GM12878 (cell line): Measurements from ENCODE around the gene FBN3. TPM values are rescaled to one million over a fixed set of nuclear protein-coding genes. Genes with fewer than 3 reads are reported as not detected.

ENCODE experiments used
- ATAC-seq: fragments of 200-7000 bp; cut with Tn5 transposase; 3 replicates; pipeline ENCODE4 v1.9.1; 2020; ENCODE audit warnings: mild to moderate bottlenecking, moderate library complexity
- BruUV-seq: library from RNA; stranded (reverse); fragments of 400-500 nt; replicated peaks from 2 replicates; lab custom pipeline; 2021; lab: Mats Ljungman, UMichigan
- CTCF ChIA-PET: fragments of 300-600 bp; sonication (Branson Sonifier 250); formaldehyde crosslinking; extraction: SDS; loops from one replicate; lab custom pipeline; 2021; ENCODE audit warnings: inconsistent platforms; lab: Yijun Ruan, JAX
- POLR2A ChIA-PET: fragments of 350-600 bp; formaldehyde crosslinking; extraction: SDS; loops from one replicate; lab custom pipeline; 2021; ENCODE audit warnings: inconsistent platforms; lab: Charles Lee
- RAD21 ChIA-PET: fragments of 300-600 bp; sonication (Branson Sonifier 250); formaldehyde crosslinking; loops from one replicate; lab custom pipeline; 2023; ENCODE audit warnings: antibody characterized with exemption; ENCODE audit not compliant: unreplicated experiment; lab: Charles Lee
- SMC1A ChIA-PET: fragments of 300-600 bp; sonication (Branson Sonifier 250); formaldehyde crosslinking; loops from one replicate; lab custom pipeline; 2023; ENCODE audit not compliant: unreplicated experiment, uncharacterized antibody; lab: Charles Lee
- DNase-seq: peaks from one replicate; pipeline ENCODE4 v3.0.0-alpha.2; 2011; ENCODE audit warnings: low read depth, low spot score
- FAIRE-seq: peaks from 3 replicates; lab custom pipeline; 2011; peaks lifted over from hg19 to GRCh38; lab: Jason Lieb, UNC
- H2AFZ ChIP-seq: 2 replicates; pipeline ENCODE4 v1.6.0; 2011; ENCODE audit warnings: low read depth, low read length, control low read depth; ENCODE audit not compliant: control insufficient read depth
- H3K27ac ChIP-seq: 2 replicates; pipeline ENCODE4 v1.5.1; 2011; ENCODE audit warnings: control low read depth; ENCODE audit not compliant: control insufficient read depth, insufficient read depth
- H3K27me3 ChIP-seq, 2 experiments: replicated peaks in 1 of 2; 2 replicates each; pipeline versions ENCODE4 v1.6.0 to v1.6.1; 2011; ENCODE audit warnings: low read length in 1 of 2; ENCODE audit not compliant: control insufficient read depth in 2 of 2, insufficient read depth in 2 of 2
- H3K36me3 ChIP-seq, 2 experiments: 2 replicates each; pipeline ENCODE4 v1.5.1; 2011; ENCODE audit warnings: low read length in 1 of 2; ENCODE audit not compliant: control insufficient read depth in 2 of 2, insufficient read depth in 2 of 2
- H3K4me1 ChIP-seq: 2 replicates; pipeline ENCODE4 v1.6.1; 2011; ENCODE audit warnings: mild to moderate bottlenecking, low read length, moderate library complexity, mixed read lengths; ENCODE audit not compliant: control insufficient read depth, insufficient read depth
- H3K4me2 ChIP-seq: 2 replicates; pipeline ENCODE4 v1.6.0; 2011; ENCODE audit warnings: control low read depth; ENCODE audit not compliant: control insufficient read depth, insufficient read depth
- H3K4me3 ChIP-seq: fragments of 200-600 bp; sonication (generic); 2 replicates; pipeline ENCODE4 v1.5.1; 2016
- H3K79me2 ChIP-seq: 2 replicates; pipeline ENCODE4 v1.6.0; 2011; ENCODE audit warnings: low read length; ENCODE audit not compliant: control insufficient read depth, insufficient read depth
- H3K9ac ChIP-seq: 2 replicates; pipeline ENCODE4 v1.8.0; 2011; ENCODE audit warnings: low read length, control low read depth, mixed read lengths; ENCODE audit not compliant: control insufficient read depth, insufficient read depth
- H3K9me3 ChIP-seq: replicated peaks from 3 replicates; pipeline ENCODE4 v1.5.1; 2011; ENCODE audit warnings: mild to moderate bottlenecking, low read length; ENCODE audit not compliant: control insufficient read depth, insufficient read depth
- H4K20me1 ChIP-seq: 2 replicates; pipeline ENCODE4 v1.6.0; 2011; ENCODE audit not compliant: control insufficient read depth, insufficient read depth
- BACH1 ChIP-seq: fragments of 450-650 bp; IDR thresholded peaks from 2 replicates; pipeline ENCODE4 v1.6.1; 2017; ENCODE audit warnings: mild to moderate bottlenecking, borderline replicate concordance
- NR2C2 ChIP-seq: IDR thresholded peaks from 2 replicates; pipeline ENCODE4 v1.6.1; 2011; ENCODE audit warnings: borderline replicate concordance, low read depth; ENCODE audit not compliant: control insufficient read depth, insufficient read length
- RAD51 ChIP-seq: fragments of 450-650 bp; IDR thresholded peaks from 2 replicates; pipeline ENCODE4 v1.6.1; 2016; ENCODE audit warnings: moderate library complexity, mild to moderate bottlenecking, inconsistent platforms
- RFX5 ChIP-seq: IDR thresholded peaks from 2 replicates; pipeline ENCODE4 v1.6.1; 2011; ENCODE audit warnings: low read depth, low read length, improper control_type of control experiment
- SUZ12 ChIP-seq: fragments of 200-600 bp; sonication (generic); IDR thresholded peaks from one replicate; pipeline ENCODE4 v1.6.1; 2018; ENCODE audit warnings: antibody characterized with exemption, mild to moderate bottlenecking; ENCODE audit not compliant: unreplicated experiment
- TAF1 ChIP-seq: IDR thresholded peaks from 2 replicates; pipeline ENCODE4 v1.6.1; 2011; ENCODE audit warnings: mild to moderate bottlenecking, low read depth, low read length, borderline replicate concordance
- TCF3 ChIP-seq: IDR thresholded peaks from 2 replicates; pipeline ENCODE4 v1.6.1; 2012; ENCODE audit warnings: low read depth, mild to moderate bottlenecking, low read length, borderline replicate concordance; ENCODE audit not compliant: insufficient read depth
- WGBS: methylation state at CpG from one replicate; pipeline ENCODE4 v1.1.6; 2016; ENCODE audit warnings: low lambda C conversion rate; ENCODE audit not compliant: insufficient replicate concordance, insufficient coverage; ENCODE audit errors: missing lambda C conversion rate; 5-methylcytosine and 5-hydroxymethylcytosine counted together
- in situ Hi-C: fragments of 300-500 bp; cut with MboI; formaldehyde crosslinking; loops from 9 replicates; pipeline ENCODE4 v1.14.3; 2018; ENCODE audit warnings: mixed read lengths
- intact Hi-C: fragments of 100-400 bp; cut with micrococcal nuclease; formaldehyde crosslinking; loops from one replicate; pipeline ENCODE4 v1.14.2; 2022; ENCODE audit not compliant: unreplicated experiment
- polyA plus RNA-seq, 11 experiments: library from polyadenylated mRNA; depleted of rRNA in 4 of 11; unstranded in 6 of 11; stranded (reverse) in 5 of 11; fragments of >200 nt; fragmentation: Nextera tagmentation in 4 of 11; fragmentation: Illumina TruSeq in 1 of 11; extraction: Ambion mirVana in 4 of 11; extraction: Trizol in 1 of 11; gene quantifications; 1 replicate in 1 of 11; 2 replicates in 10 of 11; pipeline versions ENCODE4 v1.2.1 to v1.2.3, GENCODE V29; 2011 to 2016; ENCODE audit warnings: inconsistent platforms in 2 of 11, missing spikeins in 2 of 11, low read depth in 1 of 11
- total RNA-seq, 4 experiments: library from RNA; depleted of rRNA in 3 of 4; stranded (reverse); fragments of >200 nt in 3 of 4; fragmentation: Illumina TruSeq in 1 of 4; extraction: Trizol in 1 of 4; gene quantifications; 2 replicates each; pipeline versions ENCODE4 v1.2.1 to v1.2.3, GENCODE V29; 2013 to 2021

FBN3 gene
- total and polyA plus RNA-seq, 10 of the 15 experiments (the other 5 are each of a cell fraction or from before 2014, with no cell fraction given), result 0.05 TPM; not detected in 9

GRCh38 chr19:8148088-8148409 lies 1.3 kb downstream of the FBN3 start (continued):
- no peak for TF ChIP-seq SUZ12

DNA sequence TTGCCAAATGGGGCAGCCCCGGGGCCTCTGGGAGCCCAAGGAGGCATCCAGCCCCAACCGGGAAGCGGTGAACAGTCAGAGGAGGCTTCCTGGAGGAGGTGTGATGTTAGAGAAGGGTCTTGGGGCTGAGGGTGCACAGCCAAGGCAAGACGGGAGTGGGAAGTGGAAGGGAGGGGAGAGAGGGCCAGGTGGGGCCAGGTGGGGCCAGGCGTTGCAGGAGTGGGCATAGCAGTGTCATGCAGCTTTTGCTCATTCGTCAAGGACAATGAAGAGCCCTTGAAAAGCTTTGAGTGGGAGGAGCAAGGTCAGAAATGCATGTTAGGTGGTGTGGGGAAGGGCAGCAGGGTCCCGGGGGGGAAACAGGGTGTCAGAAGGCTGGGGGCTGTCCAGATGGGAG lies 1.8 kb downstream of the FBN3 start:
- Histone ChIP-seq H3K27me3 (peaks cover 6 to 9% of the 10 kb centered on the region in 2 experiments; a peak in 3 of 4 replicates), H3K27ac (no peak overlapping the region), H3K79me2 (no peaks in the 10 kb centered on the region), H3K36me3 (no peaks in the 10 kb centered on the region), H2AFZ (no peak overlapping the region), H3K9me3 (no peaks in the 10 kb centered on the region), H4K20me1 (no peaks in the 10 kb centered on the region; the same call in 1 of the 2 replicates), H3K4me3 (no peak overlapping the region), H3K9ac (no peak overlapping the region), H3K4me2 (no peak overlapping the region), H3K4me1 (no peaks in the 10 kb centered on the region)
- DNase-seq (no peak), FAIRE-seq (no peak), ATAC-seq (no peak)
- BruUV-seq, result no TSS peak
- TF ChIP-seq RFX5, result no peak
- TF ChIP-seq TCF3, result no peak
- TF ChIP-seq BACH1, result no peak
- TF ChIP-seq RAD51, result no peak
- TF ChIP-seq TAF1, result no peak
- TF ChIP-seq NR2C2, result no peak
- in situ Hi-C loops (no loop called here), intact Hi-C loops (no loop called here)
- ChIA-PET POLR2A (no interaction called here), RAD21 (no interaction called here), CTCF (no interaction called here), SMC1A (no interaction called here)
- WGBS, result 29% methylated on average over 7 of the region's 7 CpGs
